Brain microvascular endothelial cell (primary cell): ENCODE measurements around the gene CD151.

Source experiments
- DNase-seq: peaks from one replicate; pipeline ENCODE4 v3.0.0-alpha.2; 2020
- H3K27ac ChIP-seq: fragments of 250-450 bp; sonication (Bioruptor Pico); 2 replicates; pipeline ENCODE4 v1.5.1; 2020; ENCODE audit warnings: mild to moderate bottlenecking, moderate library complexity
- H3K27me3 ChIP-seq: fragments of 250-450 bp; sonication (Bioruptor Pico); replicated peaks from 2 replicates; pipeline ENCODE4 v1.5.1; 2020; ENCODE audit warnings: mild to moderate bottlenecking
- H3K36me3 ChIP-seq: fragments of 250-450 bp; sonication (Bioruptor Pico); replicated peaks from 2 replicates; pipeline ENCODE4 v1.5.1; 2020; ENCODE audit warnings: mild to moderate bottlenecking
- H3K4me3 ChIP-seq: 2 replicates; pipeline ENCODE4 v1.5.1; 2011; ENCODE audit warnings: low read depth, mild to moderate bottlenecking, control low read depth, low read length, moderate library complexity
- CTCF ChIP-seq: IDR thresholded peaks from 2 replicates; pipeline ENCODE4 v1.5.1; 2011; ENCODE audit warnings: low read depth, mild to moderate bottlenecking, moderate library complexity, low read length, control low read depth, inconsistent platforms; ENCODE audit errors: missing control alignments
- in situ Hi-C: cut with HindIII; loops from 2 replicates; pipeline ENCODE4 v1.10.0; 2017; ENCODE audit warnings: low sequenced_read_pairs, low pct_ligation_motif_present

CD151 gene

DNA sequence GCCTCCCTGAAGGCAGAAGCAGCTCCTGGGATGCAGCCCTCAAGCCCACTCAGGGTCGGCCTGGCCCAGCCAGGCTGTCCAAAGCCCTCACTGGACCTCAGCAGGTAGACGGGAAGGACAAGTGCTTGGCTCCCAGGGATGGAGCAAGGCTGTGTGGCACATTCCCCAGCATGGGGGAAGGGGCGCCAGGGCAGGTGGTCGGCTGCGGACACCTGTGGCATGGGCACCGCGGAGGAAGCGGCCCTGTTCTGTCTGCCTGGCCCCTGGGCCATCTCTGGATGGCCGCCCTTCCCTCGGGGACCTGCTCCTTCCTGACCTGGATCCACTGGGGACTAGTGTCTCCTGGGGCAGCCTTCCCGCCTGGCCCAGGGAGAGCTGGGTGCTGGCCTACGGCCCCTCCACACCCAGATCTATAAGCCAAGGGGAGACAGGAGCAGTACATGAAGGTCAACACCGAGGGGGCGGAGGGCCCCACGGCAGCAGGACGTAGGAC lies 51.9 kb downstream of the CD151 start:
- no peaks in the 10 kb centered on the region for H3K36me3 ChIP-seq
- in situ Hi-C loops: no loop called here
- TF ChIP-seq CTCF: no peak
- no peak overlapping the region for H3K4me3 ChIP-seq
- H3K27me3 ChIP-seq: no peaks in the 10 kb centered on the region
- no peak overlapping the region for H3K27ac ChIP-seq
- no peak for DNase-seq

DNA sequence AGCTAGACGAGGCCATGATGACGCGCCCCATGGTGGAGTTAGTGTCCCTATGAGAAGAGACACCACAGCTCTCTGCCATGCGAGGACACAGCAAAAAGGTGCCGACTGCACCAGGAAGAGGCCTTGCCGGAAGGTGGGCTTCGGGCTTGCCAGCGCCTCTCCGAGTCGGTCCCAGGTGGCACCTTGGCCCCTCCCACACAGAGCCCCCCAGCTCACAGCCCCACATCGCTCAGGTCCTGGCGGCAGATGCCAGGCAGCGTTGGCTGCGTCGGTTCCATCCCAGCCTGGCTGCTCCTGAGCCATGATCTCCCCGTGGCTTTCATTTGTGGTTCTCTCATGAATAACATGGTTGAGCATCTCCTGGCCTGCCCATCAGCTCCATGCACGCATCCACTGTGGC lies 53.8 kb downstream of the CD151 start:
- no peak for DNase-seq
- Histone ChIP-seq H3K4me3 (no peak overlapping the region), H3K27ac (no peak overlapping the region), H3K27me3 (no peaks in the 10 kb centered on the region), H3K36me3 (no peaks in the 10 kb centered on the region)
- in situ Hi-C loops: no loop called here
- TF ChIP-seq CTCF: no peak

GRCh38 chr11:887589-887988 lies 54.8 kb downstream of the CD151 start:
- no peaks in the 10 kb centered on the region for H3K27me3 ChIP-seq
- no peaks in the 10 kb centered on the region for H3K36me3 ChIP-seq
- TF ChIP-seq CTCF: no peak
- in situ Hi-C loops: no loop called here
- DNase-seq: no peak
- H3K27ac ChIP-seq: no peak overlapping the region
- no peak overlapping the region for H3K4me3 ChIP-seq
